H9 (cell line): ENCODE measurements around the gene ZNF791. TPM values are rescaled to one million over a fixed set of nuclear protein-coding genes. Genes with fewer than 3 reads are reported as not detected.

Experiments
- DNase-seq: peaks from one replicate; pipeline ENCODE4 v3.0.0-alpha.2; 2017
- H2AFZ ChIP-seq: one replicate; pipeline ENCODE4 v1.6.1; 2013; ENCODE audit warnings: mild to moderate bottlenecking, low read length, control low read depth, moderate library complexity
- H2AK5ac ChIP-seq: 2 replicates; pipeline ENCODE4 v1.6.1; 2013; ENCODE audit warnings: low read length, control low read depth, mixed read lengths; ENCODE audit not compliant: insufficient read length
- H2BK120ac ChIP-seq: one replicate; pipeline ENCODE4 v1.6.1; 2013; ENCODE audit warnings: low read depth, mild to moderate bottlenecking, low read length, control low read depth, inconsistent platforms; ENCODE audit not compliant: poor library complexity, severe bottlenecking
- H2BK12ac ChIP-seq: 2 replicates; pipeline ENCODE4 v1.6.1; 2013; ENCODE audit warnings: low read length, control low read depth, mixed read lengths, low read depth; ENCODE audit not compliant: insufficient read length
- H2BK15ac ChIP-seq: 2 replicates; pipeline ENCODE4 v1.6.1; 2013; ENCODE audit warnings: low read depth, low read length, control low read depth
- H2BK20ac ChIP-seq: one replicate; pipeline ENCODE4 v1.6.1; 2013; ENCODE audit warnings: low read depth, mild to moderate bottlenecking, low read length, control low read depth, inconsistent platforms; ENCODE audit not compliant: poor library complexity, severe bottlenecking
- H2BK5ac ChIP-seq: 2 replicates; pipeline ENCODE4 v1.6.1; 2013; ENCODE audit warnings: low read length, control low read depth, mixed read lengths; ENCODE audit not compliant: insufficient read length
- H3K14ac ChIP-seq: 2 replicates; pipeline ENCODE4 v1.6.1; 2013; ENCODE audit warnings: low read length, control low read depth; ENCODE audit not compliant: insufficient read depth
- H3K18ac ChIP-seq: 2 replicates; pipeline ENCODE4 v1.6.1; 2013; ENCODE audit warnings: low read depth, mild to moderate bottlenecking, mixed read lengths, low read length, control low read depth; ENCODE audit not compliant: insufficient read length
- H3K23ac ChIP-seq: 2 replicates; pipeline ENCODE4 v1.6.1; 2013; ENCODE audit warnings: low read length, control low read depth, mixed read lengths, low read depth; ENCODE audit not compliant: insufficient read length
- H3K23me2 ChIP-seq: 2 replicates; pipeline ENCODE4 v1.6.1; 2013; ENCODE audit warnings: low read depth, mild to moderate bottlenecking, mixed read lengths, low read length, control low read depth; ENCODE audit not compliant: insufficient read length, poor library complexity, severe bottlenecking
- H3K27ac ChIP-seq: 2 replicates; pipeline ENCODE4 v1.5.1; 2013; ENCODE audit warnings: low read length, control low read depth, mixed read lengths, low read depth; ENCODE audit not compliant: insufficient read length
- H3K27me3 ChIP-seq: 2 replicates; pipeline ENCODE4 v1.6.1; 2013; ENCODE audit warnings: low read length, control low read depth, inconsistent platforms; ENCODE audit not compliant: insufficient read depth
- H3K4ac ChIP-seq: 2 replicates; pipeline ENCODE4 v1.6.1; 2013; ENCODE audit warnings: low read depth, mild to moderate bottlenecking, control low read depth, inconsistent platforms, low read length, moderate library complexity
- H3K4me1 ChIP-seq: 2 replicates; pipeline ENCODE4 v1.6.1; 2013; ENCODE audit warnings: low read length, control low read depth, inconsistent platforms; ENCODE audit not compliant: insufficient read depth
- H3K4me2 ChIP-seq: 2 replicates; pipeline ENCODE4 v1.6.1; 2013; ENCODE audit warnings: low read length, control low read depth, mixed read lengths; ENCODE audit not compliant: insufficient read length, insufficient read depth
- H3K56ac ChIP-seq: 2 replicates; pipeline ENCODE4 v1.6.1; 2013; ENCODE audit warnings: low read depth, mild to moderate bottlenecking, mixed read lengths, low read length, control low read depth; ENCODE audit not compliant: insufficient read length
- H3K79me1 ChIP-seq: 2 replicates; pipeline ENCODE4 v1.6.1; 2013; ENCODE audit warnings: low read depth, mild to moderate bottlenecking, moderate library complexity, low read length, control low read depth, inconsistent platforms; ENCODE audit not compliant: insufficient read depth, poor library complexity, severe bottlenecking
- H3K79me2 ChIP-seq: 2 replicates; pipeline ENCODE4 v1.6.1; 2013; ENCODE audit warnings: low read length, control low read depth, inconsistent platforms; ENCODE audit not compliant: insufficient read depth
- H3K9ac ChIP-seq: 2 replicates; pipeline ENCODE4 v1.6.1; 2013; ENCODE audit warnings: low read length, control low read depth, mixed read lengths; ENCODE audit not compliant: insufficient read length; ENCODE audit errors: extremely low read depth
- H3K9me3 ChIP-seq: one replicate; pipeline ENCODE4 v1.6.1; 2013; ENCODE audit warnings: low read depth, low read length, inconsistent platforms; ENCODE audit not compliant: control insufficient read depth
- H3T11ph ChIP-seq: one replicate; pipeline ENCODE4 v1.6.1; 2013; ENCODE audit warnings: mild to moderate bottlenecking, low read length, control low read depth, inconsistent platforms
- H4K20me1 ChIP-seq: one replicate; pipeline ENCODE4 v1.6.1; 2013; ENCODE audit not compliant: control insufficient read depth, insufficient read length, insufficient read depth
- H4K5ac ChIP-seq: 2 replicates; pipeline ENCODE4 v1.6.1; 2013; ENCODE audit warnings: low read depth, mild to moderate bottlenecking, mixed read lengths, low read length, control low read depth; ENCODE audit not compliant: insufficient read length
- H4K8ac ChIP-seq: replicated peaks from 2 replicates; pipeline ENCODE4 v1.6.1; 2013; ENCODE audit warnings: low read length, control low read depth, mixed read lengths, low read depth; ENCODE audit not compliant: insufficient read length
- H4K91ac ChIP-seq: 2 replicates; pipeline ENCODE4 v1.6.1; 2013; ENCODE audit warnings: low read depth, mild to moderate bottlenecking, moderate library complexity, mixed read lengths, low read length, control low read depth; ENCODE audit not compliant: insufficient read length
- H3K27ac Mint-ChIP-seq, 3 experiments: 2 replicates in 2 of 3; 3 replicates in 1 of 3; pipeline ENCODE4 v1.8.0; 2020 to 2021; ENCODE audit warnings: mixed read lengths in 3 of 3, mild to moderate bottlenecking in 1 of 3, moderate library complexity in 1 of 3
- H3K27me3 Mint-ChIP-seq: 2 replicates; pipeline ENCODE4 v1.8.0; 2021; ENCODE audit warnings: low read depth, mild to moderate bottlenecking, moderate library complexity, mixed read lengths
- H3K36me3 Mint-ChIP-seq, 3 experiments: 2 replicates in 2 of 3; 3 replicates in 1 of 3; pipeline ENCODE4 v1.8.0; 2020 to 2021; ENCODE audit warnings: low read depth in 3 of 3, mixed read lengths in 3 of 3; ENCODE audit not compliant: insufficient read depth in 1 of 3
- H3K4me1 Mint-ChIP-seq, 2 experiments: 2 replicates each; pipeline ENCODE4 v1.8.0; 2020; ENCODE audit warnings: mixed read lengths in 2 of 2
- H3K4me3 Mint-ChIP-seq, 2 experiments: 2 replicates in 1 of 2; 3 replicates in 1 of 2; pipeline ENCODE4 v1.8.0; 2020 to 2021; ENCODE audit warnings: mild to moderate bottlenecking in 2 of 2, mixed read lengths in 2 of 2, moderate library complexity in 1 of 2
- H3K9me3 Mint-ChIP-seq, 2 experiments: 2 replicates in 1 of 2; 3 replicates in 1 of 2; pipeline ENCODE4 v1.8.0; 2020; ENCODE audit warnings: mild to moderate bottlenecking in 2 of 2, mixed read lengths in 2 of 2, moderate library complexity in 1 of 2
- WGBS: extraction: QIAGEN DNeasy Blood & Tissue Kit; methylation state at CpG from one replicate; pipeline ENCODE4 v1.1.7; 2013; ENCODE audit warnings: missing lambda C conversion rate, low lambda C conversion rate, mixed read lengths; ENCODE audit not compliant: insufficient read length; ENCODE audit errors: extremely low coverage; 5-methylcytosine and 5-hydroxymethylcytosine counted together
- total RNA-seq: library from RNA; stranded (reverse); gene quantifications from 2 replicates; pipeline ENCODE4 v1.2.1, GENCODE V29; 2021
- TF ChIP-seq, protein P1 (sequence below): fragments of 200-600 bp; sonication (generic); conservative IDR thresholded peaks from 3 replicates; pipeline ENCODE4 v1.8.0; 2021; ENCODE audit warnings: antibody characterized with exemption, mild to moderate bottlenecking

The ZNF791 gene
- total RNA-seq, 1 experiment from 2014 or later = 20.2 TPM

DNA sequence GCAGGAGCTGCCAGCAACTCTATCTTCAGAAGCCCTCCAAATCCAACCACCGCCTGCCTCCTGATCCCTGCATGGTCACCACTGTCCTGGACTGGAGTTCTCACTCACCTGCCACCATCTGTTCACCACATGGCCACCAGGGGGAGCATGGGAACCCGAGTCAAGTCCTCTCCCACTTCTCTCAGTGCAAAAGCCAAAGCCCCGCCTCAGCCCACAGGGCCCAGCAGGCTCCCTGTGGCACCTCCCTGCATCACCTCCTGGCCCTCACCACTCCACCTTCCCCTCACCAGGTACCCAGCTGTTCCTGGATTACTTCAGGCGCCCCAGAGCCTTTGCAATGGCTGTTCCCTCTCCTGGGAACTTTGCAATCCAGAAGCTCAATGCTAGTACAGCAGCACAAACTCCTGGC, 65.7 kb downstream of the ZNF791 start:
- Mint-ChIP-seq H3K36me3 (peaks cover 40 to 86% (median 73%) of the 10 kb centered on the region in 3 experiments), H3K4me1 (peaks cover 2 to 15% of the 10 kb centered on the region in 2 experiments; a peak in 3 of 4 replicates)

More for the DNA sequence above, 65.7 kb downstream of the ZNF791 start:
- no CpG with 5 or more reads among the region's 4 CpGs for WGBS
- H3K9me3 ChIP-seq = no peaks in the 10 kb centered on the region
- H4K91ac ChIP-seq = no peak overlapping the region
- H3K79me2 ChIP-seq = no peaks in the 10 kb centered on the region
- H3K27ac Mint-ChIP-seq = peak overlapping the region in 2 of 3 experiments; percentile 70 to 79; a peak in 4 of 7 replicates
- H2BK5ac ChIP-seq = no peak overlapping the region
- peak; percentile 92 for DNase-seq
- no peak overlapping the region for H3K18ac ChIP-seq
- no peak overlapping the region for H2AFZ ChIP-seq
- no peaks in the 10 kb centered on the region for H3K27me3 Mint-ChIP-seq
- no peak overlapping the region for H2BK120ac ChIP-seq
- H3K27ac ChIP-seq = no peak overlapping the region
- H3K4me1 ChIP-seq = no peaks in the 10 kb centered on the region
- no peak overlapping the region for H2BK15ac ChIP-seq
- no peak overlapping the region for H4K8ac ChIP-seq
- H3K79me1 ChIP-seq = no peaks in the 10 kb centered on the region
- H2BK12ac ChIP-seq = no peak overlapping the region
- no peak overlapping the region for H3K9ac ChIP-seq
- TF ChIP-seq, protein P1, sequence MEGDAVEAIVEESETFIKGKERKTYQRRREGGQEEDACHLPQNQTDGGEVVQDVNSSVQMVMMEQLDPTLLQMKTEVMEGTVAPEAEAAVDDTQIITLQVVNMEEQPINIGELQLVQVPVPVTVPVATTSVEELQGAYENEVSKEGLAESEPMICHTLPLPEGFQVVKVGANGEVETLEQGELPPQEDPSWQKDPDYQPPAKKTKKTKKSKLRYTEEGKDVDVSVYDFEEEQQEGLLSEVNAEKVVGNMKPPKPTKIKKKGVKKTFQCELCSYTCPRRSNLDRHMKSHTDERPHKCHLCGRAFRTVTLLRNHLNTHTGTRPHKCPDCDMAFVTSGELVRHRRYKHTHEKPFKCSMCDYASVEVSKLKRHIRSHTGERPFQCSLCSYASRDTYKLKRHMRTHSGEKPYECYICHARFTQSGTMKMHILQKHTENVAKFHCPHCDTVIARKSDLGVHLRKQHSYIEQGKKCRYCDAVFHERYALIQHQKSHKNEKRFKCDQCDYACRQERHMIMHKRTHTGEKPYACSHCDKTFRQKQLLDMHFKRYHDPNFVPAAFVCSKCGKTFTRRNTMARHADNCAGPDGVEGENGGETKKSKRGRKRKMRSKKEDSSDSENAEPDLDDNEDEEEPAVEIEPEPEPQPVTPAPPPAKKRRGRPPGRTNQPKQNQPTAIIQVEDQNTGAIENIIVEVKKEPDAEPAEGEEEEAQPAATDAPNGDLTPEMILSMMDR = peak; percentile 92
- no peaks in the 10 kb centered on the region for H3K27me3 ChIP-seq
- no peak overlapping the region for H2AK5ac ChIP-seq
- H3K23ac ChIP-seq = no peak overlapping the region
- no peaks in the 10 kb centered on the region for H3K23me2 ChIP-seq
- no peak overlapping the region for H3K4ac ChIP-seq
- no peak overlapping the region for H3T11ph ChIP-seq
- no peak overlapping the region for H3K56ac ChIP-seq
- H2BK20ac ChIP-seq = no peak overlapping the region
- H4K20me1 ChIP-seq = no peaks in the 10 kb centered on the region
- H3K4me2 ChIP-seq = no peak overlapping the region
- H4K5ac ChIP-seq = no peak overlapping the region
- H3K9me3 Mint-ChIP-seq = peaks cover 0 to 2% of the 10 kb centered on the region in 2 experiments; a peak in 1 of 5 replicates
- no peak overlapping the region for H3K4me3 Mint-ChIP-seq
- H3K14ac ChIP-seq = no peak overlapping the region
